PC-9 (cell line): ENCODE results near the gene PDE11A. TPM values are rescaled to one million over a fixed set of nuclear protein-coding genes. Genes with fewer than 3 reads are reported as not detected.

Source experiments
- BruUV-seq: library from RNA; stranded (reverse); fragments of 400-500 nt; replicated peaks from 2 replicates; lab custom pipeline; 2021; lab: Mats Ljungman, UMichigan
- CTCF ChIA-PET: fragments of 300-600 bp; sonication (Branson Sonifier 250); formaldehyde crosslinking; loops from one replicate; lab custom pipeline; 2022; ENCODE audit warnings: antibody characterized with exemption; lab: Charles Lee
- POLR2A ChIA-PET: fragments of 300-600 bp; sonication (Branson Sonifier 250); formaldehyde crosslinking; loops from one replicate; lab custom pipeline; 2022; ENCODE audit warnings: antibody characterized with exemption; ENCODE audit not compliant: unreplicated experiment; lab: Charles Lee
- DNase-seq, 2 experiments: peaks; one replicate each; pipeline versions ENCODE4 v3.0.0 to v3.0.0-alpha.2; 2015 to 2022; ENCODE audit warnings: mixed read lengths in 1 of 2
- H2AFZ ChIP-seq: fragments of 200-600 bp; sonication (generic); 2 replicates; pipeline ENCODE4 v1.8.1; 2017; ENCODE audit warnings: antibody characterized with exemption
- H3F3A ChIP-seq: fragments of 200-600 bp; sonication (generic); 2 replicates; pipeline ENCODE4 v1.8.1; 2017; ENCODE audit warnings: antibody characterized with exemption, mild to moderate bottlenecking, low read depth; ENCODE audit not compliant: insufficient read depth
- H3K27ac ChIP-seq: fragments of 200-600 bp; sonication (generic); 2 replicates; pipeline ENCODE4 v1.6.1; 2016; ENCODE audit warnings: mixed run types
- H3K27me3 ChIP-seq: fragments of 200-600 bp; sonication (generic); 2 replicates; pipeline ENCODE4 v1.6.1; 2016; ENCODE audit warnings: low read depth, mixed run types; ENCODE audit not compliant: insufficient read depth
- H3K36me3 ChIP-seq: fragments of 200-600 bp; sonication (generic); 2 replicates; pipeline ENCODE4 v1.6.1; 2016; ENCODE audit warnings: low read depth, mixed run types
- H3K4me1 ChIP-seq: fragments of 200-600 bp; sonication (generic); replicated peaks from 2 replicates; pipeline ENCODE4 v1.6.1; 2016; ENCODE audit warnings: mixed run types; ENCODE audit not compliant: insufficient read depth
- H3K4me2 ChIP-seq: fragments of 200-600 bp; sonication (generic); 2 replicates; pipeline ENCODE4 v1.6.1; 2017; ENCODE audit warnings: mixed run types
- H3K4me3 ChIP-seq: fragments of 200-600 bp; sonication (generic); 2 replicates; pipeline ENCODE4 v1.6.1; 2016; ENCODE audit warnings: mixed run types
- H3K79me2 ChIP-seq: fragments of 200-600 bp; sonication (generic); 2 replicates; pipeline ENCODE4 v1.6.1; 2017; ENCODE audit warnings: low read depth, mixed run types
- H3K9me2 ChIP-seq: fragments of 200-600 bp; sonication (generic); 2 replicates; pipeline ENCODE4 v1.8.1; 2017; ENCODE audit warnings: mild to moderate bottlenecking; ENCODE audit not compliant: insufficient read depth
- H3K9me3 ChIP-seq: fragments of 200-600 bp; sonication (generic); 2 replicates; pipeline ENCODE4 v1.8.1; 2016; ENCODE audit warnings: low read depth; ENCODE audit not compliant: insufficient read depth
- H4K20me1 ChIP-seq: fragments of 200-600 bp; sonication (generic); 2 replicates; pipeline ENCODE4 v1.8.1; 2017; ENCODE audit not compliant: insufficient read depth
- CTCF ChIP-seq: fragments of 200-600 bp; sonication (generic); conservative IDR thresholded peaks from 2 replicates; pipeline ENCODE4 v1.6.1; 2017; ENCODE audit warnings: mixed run types, antibody characterized with exemption, mild to moderate bottlenecking, moderate library complexity
- EZH2 ChIP-seq: fragments of 200-600 bp; sonication (generic); IDR thresholded peaks from 2 replicates; pipeline ENCODE4 v1.8.0; 2017; ENCODE audit warnings: antibody characterized with exemption, low read depth
- intact Hi-C: fragments of 100-400 bp; cut with micrococcal nuclease; formaldehyde crosslinking; loops from one replicate; pipeline ENCODE4 v1.10.0; 2022; ENCODE audit not compliant: unreplicated experiment
- total RNA-seq: library from RNA; stranded (reverse); gene quantifications from 2 replicates; pipeline ENCODE4 v1.2.3, GENCODE V29; 2021

The PDE11A gene
- total RNA-seq, 1 experiment from 2014 or later, result 1.4 TPM

- no peaks in the 10 kb centered on the region for H3K4me1 ChIP-seq
Measured at GRCh38 chr2:177705511-177706173, 366.9 kb downstream of the PDE11A start.

GRCh38 chr2:177703159-177703558 lies 369.4 kb downstream of the PDE11A start:
- CTCF ChIA-PET, result no interaction called here
- intact Hi-C loops, result no loop called here

More at GRCh38 chr2:177705511-177706173, 366.9 kb downstream of the PDE11A start:
- no peaks in the 10 kb centered on the region for H3K9me2 ChIP-seq
- H3K27ac ChIP-seq, result no peak overlapping the region
- H2AFZ ChIP-seq, result no peak overlapping the region
- no peaks in the 10 kb centered on the region for H3K36me3 ChIP-seq
- H3F3A ChIP-seq, result no peaks in the 10 kb centered on the region
- ChIA-PET POLR2A (no interaction called here), CTCF (no interaction called here)
- H3K4me3 ChIP-seq, result no peak overlapping the region
- TF ChIP-seq CTCF, result no peak
- TF ChIP-seq EZH2, result no peak
- no peaks in the 10 kb centered on the region for H3K9me3 ChIP-seq
- intact Hi-C loops, result no loop called here
- no peak for DNase-seq
- no peaks in the 10 kb centered on the region for H4K20me1 ChIP-seq
- no peaks in the 10 kb centered on the region for H3K79me2 ChIP-seq
- no peak overlapping the region for H3K4me2 ChIP-seq
- H3K27me3 ChIP-seq, result peaks cover 20% of the 10 kb centered on the region; the same call in 1 of the 2 replicates
- no TSS peak for BruUV-seq

GRCh38 chr2:177698281-177698680 lies 374.3 kb downstream of the PDE11A start:
- ChIA-PET POLR2A (no interaction called here), CTCF (no interaction called here)

More at GRCh38 chr2:177703159-177703558, 369.4 kb downstream of the PDE11A start:
- Histone ChIP-seq H3K4me3 (no peak overlapping the region), H3K4me1 (no peaks in the 10 kb centered on the region), H3F3A (no peaks in the 10 kb centered on the region), H3K4me2 (no peak overlapping the region), H3K36me3 (no peaks in the 10 kb centered on the region), H4K20me1 (no peaks in the 10 kb centered on the region), H2AFZ (no peak overlapping the region), H3K9me3 (no peaks in the 10 kb centered on the region), H3K27me3 (peaks cover 16% of the 10 kb centered on the region; the same call in 1 of the 2 replicates), H3K79me2 (no peaks in the 10 kb centered on the region), H3K9me2 (no peaks in the 10 kb centered on the region), H3K27ac (no peak overlapping the region)
- no TSS peak for BruUV-seq
- no peak for DNase-seq
- POLR2A ChIA-PET, result no interaction called here
- no peak for TF ChIP-seq EZH2
- no peak for TF ChIP-seq CTCF

More at GRCh38 chr2:177698281-177698680, 374.3 kb downstream of the PDE11A start:
- Histone ChIP-seq H3K4me2 (no peak overlapping the region), H3F3A (no peaks in the 10 kb centered on the region), H3K9me2 (no peaks in the 10 kb centered on the region), H3K27ac (no peak overlapping the region), H3K4me1 (no peaks in the 10 kb centered on the region), H3K27me3 (no peaks in the 10 kb centered on the region), H3K9me3 (no peaks in the 10 kb centered on the region), H3K36me3 (no peaks in the 10 kb centered on the region), H3K4me3 (no peak overlapping the region), H2AFZ (no peak overlapping the region), H3K79me2 (no peaks in the 10 kb centered on the region), H4K20me1 (no peaks in the 10 kb centered on the region)
- DNase-seq, result no peak
- TF ChIP-seq CTCF (no peak), EZH2 (no peak)
- BruUV-seq, result no TSS peak
- intact Hi-C loops, result no loop called here
